Measurements from ENCODE around the gene NOX1. TPM values are rescaled to one million over a fixed set of nuclear protein-coding genes. Genes with fewer than 3 reads are reported as not detected.

Gene NOX1
- total and polyA plus RNA-seq, 8 donors: 53.3 TPM; not detected in 7

DNA sequence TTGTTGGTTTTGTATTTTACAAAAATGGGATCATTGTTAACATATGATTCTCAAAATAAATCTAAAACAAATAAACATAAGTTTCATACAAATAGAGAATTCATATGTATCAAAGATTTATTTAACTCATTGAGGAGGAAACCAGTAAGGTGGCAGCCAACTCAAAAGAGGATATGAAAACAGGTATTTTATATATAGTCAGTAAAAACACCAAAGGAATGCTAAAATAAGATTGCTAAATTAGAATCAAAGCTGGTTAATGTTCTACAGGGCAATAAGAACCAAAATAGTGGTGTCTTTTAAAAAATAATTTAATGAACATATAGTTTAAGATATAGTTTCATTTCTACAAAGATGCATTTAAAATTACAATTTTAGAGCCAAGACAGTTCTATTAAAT is 31.5 kb upstream of the NOX1 start:
- TF ChIP-seq, protein P1, sequence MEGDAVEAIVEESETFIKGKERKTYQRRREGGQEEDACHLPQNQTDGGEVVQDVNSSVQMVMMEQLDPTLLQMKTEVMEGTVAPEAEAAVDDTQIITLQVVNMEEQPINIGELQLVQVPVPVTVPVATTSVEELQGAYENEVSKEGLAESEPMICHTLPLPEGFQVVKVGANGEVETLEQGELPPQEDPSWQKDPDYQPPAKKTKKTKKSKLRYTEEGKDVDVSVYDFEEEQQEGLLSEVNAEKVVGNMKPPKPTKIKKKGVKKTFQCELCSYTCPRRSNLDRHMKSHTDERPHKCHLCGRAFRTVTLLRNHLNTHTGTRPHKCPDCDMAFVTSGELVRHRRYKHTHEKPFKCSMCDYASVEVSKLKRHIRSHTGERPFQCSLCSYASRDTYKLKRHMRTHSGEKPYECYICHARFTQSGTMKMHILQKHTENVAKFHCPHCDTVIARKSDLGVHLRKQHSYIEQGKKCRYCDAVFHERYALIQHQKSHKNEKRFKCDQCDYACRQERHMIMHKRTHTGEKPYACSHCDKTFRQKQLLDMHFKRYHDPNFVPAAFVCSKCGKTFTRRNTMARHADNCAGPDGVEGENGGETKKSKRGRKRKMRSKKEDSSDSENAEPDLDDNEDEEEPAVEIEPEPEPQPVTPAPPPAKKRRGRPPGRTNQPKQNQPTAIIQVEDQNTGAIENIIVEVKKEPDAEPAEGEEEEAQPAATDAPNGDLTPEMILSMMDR (IDR thresholded peaks at IDR 0.05): no peak
- TF ChIP-seq POLR2A (IDR thresholded peaks at IDR 0.05) (no peak), POLR2AphosphoS5 (IDR thresholded peaks at IDR 0.05) (no peak), EP300 (IDR thresholded peaks at IDR 0.05) (no peak)
- Histone ChIP-seq H3K9me3 (peaks cover 0 to 16% (median 7%) of the 10 kb centered on the region in 4 donors), H3K27me3 (no peaks in the 10 kb centered on the region), H3K4me3 (no peak overlapping the region), H3K27ac (no peak overlapping the region), H3K36me3 (no peaks in the 10 kb centered on the region), H3K4me1 (no peaks in the 10 kb centered on the region)
- intact Hi-C loops (cut with DNase I; ENCODE audit: low total_unique reads): no loop called here
- DNase-seq: no peak

GRCh38 chrX:100904433-100904832 is 30.3 kb upstream of the NOX1 start:
- Histone ChIP-seq H3K4me1 (no peaks in the 10 kb centered on the region), H3K9me3 (peaks cover 0 to 16% (median 7%) of the 10 kb centered on the region in 4 donors), H3K27me3 (no peaks in the 10 kb centered on the region), H3K36me3 (no peaks in the 10 kb centered on the region), H3K4me3 (no peak overlapping the region), H3K27ac (no peak overlapping the region)
- DNase-seq: no peak
- 0 to 48% (median 44%) methylated on average over 1 to 2 of the region's 2 CpGs for WGBS, 5 donors
- intact Hi-C loops (cut with DNase I; ENCODE audit: low total_unique reads): no loop called here
- TF ChIP-seq POLR2AphosphoS5 (IDR thresholded peaks at IDR 0.05) (no peak), EP300 (IDR thresholded peaks at IDR 0.05) (no peak), POLR2A (IDR thresholded peaks at IDR 0.05) (no peak)
- TF ChIP-seq, protein P1 (IDR thresholded peaks at IDR 0.05): no peak

- Histone ChIP-seq H3K4me3 (no peak overlapping the region), H3K36me3 (no peaks in the 10 kb centered on the region), H3K4me1 (no peaks in the 10 kb centered on the region), H3K9me3 (no peaks in the 10 kb centered on the region), H3K27me3 (no peaks in the 10 kb centered on the region), H3K27ac (no peak overlapping the region)
- 25 to 32% (median 27%) methylated on average over 5 of the region's 5 CpGs for WGBS, 5 donors
- intact Hi-C loops (cut with DNase I; ENCODE audit: low total_unique reads): no loop called here
- TF ChIP-seq POLR2A (IDR thresholded peaks at IDR 0.05) (no peak), POLR2AphosphoS5 (IDR thresholded peaks at IDR 0.05) (no peak)
- TF ChIP-seq, protein P1 (IDR thresholded peaks at IDR 0.05): peak in 2 of 7 experiments; percentile 17 to 24
- DNase-seq: peak; percentile 33 to 49
Measured at GRCh38 chrX:100895365-100896075, 21.4 kb upstream of the NOX1 start.

DNA sequence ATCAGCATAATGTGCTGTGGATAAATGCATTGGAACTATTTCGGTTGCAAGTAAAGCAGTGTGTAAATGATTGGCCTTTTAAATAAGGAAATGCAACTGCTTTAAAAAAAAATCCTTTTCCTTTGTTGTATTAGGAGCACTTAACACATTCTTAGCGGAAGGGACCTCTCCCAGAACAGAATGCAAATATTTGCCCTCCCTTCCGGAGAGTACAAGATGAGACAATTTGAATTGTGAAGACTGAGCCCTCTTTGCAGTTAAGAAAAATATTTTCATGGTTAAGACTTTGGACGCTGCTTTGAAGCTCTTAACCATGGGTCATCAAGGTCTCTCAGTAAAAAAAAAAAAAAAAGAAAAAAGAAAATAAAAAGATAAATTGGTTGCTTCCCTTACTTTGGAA is 9.5 kb upstream of the NOX1 start:
- intact Hi-C loops (cut with DNase I; ENCODE audit: low total_unique reads): no loop called here
- no peaks in the 10 kb centered on the region for H3K9me3 ChIP-seq
- H3K27me3 ChIP-seq: peaks cover 0 to 4% (median 0%) of the 10 kb centered on the region in 3 donors
- no peak for TF ChIP-seq POLR2AphosphoS5 (IDR thresholded peaks at IDR 0.05)
- TF ChIP-seq, protein P1 (IDR thresholded peaks at IDR 0.05): no peak
- no peak for TF ChIP-seq EP300 (IDR thresholded peaks at IDR 0.05)
- TF ChIP-seq POLR2A (IDR thresholded peaks at IDR 0.05): no peak
- 26 to 49% (median 32%) methylated on average over 4 of the region's 4 CpGs for WGBS, 5 donors
- H3K4me3 ChIP-seq: no peak overlapping the region
- peak in 1 of 2 donors; percentile 7 for DNase-seq
- H3K27ac ChIP-seq: no peak overlapping the region
- H3K36me3 ChIP-seq: no peaks in the 10 kb centered on the region
- H3K4me1 ChIP-seq: no peaks in the 10 kb centered on the region

All from stomach (tissue), 9 donors.